Measurements from ENCODE around the gene HELQ. TPM values are rescaled to one million over a fixed set of nuclear protein-coding genes. Genes with fewer than 3 reads are reported as not detected.

The HELQ gene
- total and polyA plus RNA-seq, 4 donors, result 5.2 to 22.0 (median 12.9) TPM

DNA sequence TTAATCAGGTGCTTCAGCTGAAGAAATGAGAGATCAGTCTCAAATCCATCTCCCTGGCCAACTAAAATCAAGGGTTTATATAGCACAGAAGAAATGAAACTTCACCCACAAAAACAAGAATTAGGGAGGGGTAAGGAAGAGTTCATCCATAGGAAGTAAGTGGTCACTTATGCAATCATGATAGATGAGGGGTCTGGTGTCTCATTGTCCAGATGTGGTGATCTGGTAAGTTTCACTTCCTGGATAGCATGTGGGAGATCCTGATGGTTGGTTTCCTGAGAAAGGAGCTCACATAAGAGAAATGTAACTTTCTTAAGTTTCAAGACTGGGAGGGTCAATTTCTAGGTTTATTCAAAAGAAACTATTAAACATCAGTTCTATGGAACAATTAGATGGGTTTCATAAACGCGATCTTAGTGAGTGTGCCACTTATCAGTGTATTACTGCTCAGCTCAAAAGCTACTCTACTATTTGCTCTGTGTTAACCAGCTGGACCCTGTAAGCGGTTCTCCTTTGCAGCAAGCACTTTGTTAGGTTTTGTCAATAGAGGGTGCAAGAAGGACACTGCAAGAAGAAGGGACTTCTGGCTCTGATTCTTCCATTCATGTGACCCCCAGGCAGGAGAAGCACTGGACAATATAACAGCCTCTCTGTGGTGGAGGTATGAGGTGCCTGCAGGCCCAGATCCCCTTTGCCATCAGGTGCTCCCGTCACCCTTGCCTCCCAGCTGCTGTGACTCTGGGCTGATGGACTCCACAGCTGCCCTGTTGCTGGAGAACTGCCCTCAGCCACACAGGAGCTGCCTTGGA lies 85.6 kb downstream of the HELQ start:
- H3K27me3 ChIP-seq (ENCODE audit: control insufficient read depth in 3 of 3, insufficient read depth in 3 of 3, low read length in 2 of 3), result no peaks in the 10 kb centered on the region
- 65 to 67% methylated on average over 4 of the region's 4 CpGs for WGBS, 2 donors
- H3K4me1 ChIP-seq (ENCODE audit: control insufficient read depth in 5 of 5, insufficient read depth in 5 of 5, low read length in 5 of 5), result no peaks in the 10 kb centered on the region
- no peaks in the 10 kb centered on the region for H3K36me3 ChIP-seq (ENCODE audit: control insufficient read depth in 4 of 4, insufficient read depth in 4 of 4, low read length in 4 of 4)
- no peak overlapping the region for H3K27ac ChIP-seq (ENCODE audit: low read depth in 1 of 2, low read length in 1 of 2)
- DNase-seq, result peak in 2 of 3 donors; percentile 9 to 15
- H3K9ac ChIP-seq (ENCODE audit: insufficient read depth in 1 of 2, low read length in 2 of 2), result no peak overlapping the region
- TF ChIP-seq, protein P1, sequence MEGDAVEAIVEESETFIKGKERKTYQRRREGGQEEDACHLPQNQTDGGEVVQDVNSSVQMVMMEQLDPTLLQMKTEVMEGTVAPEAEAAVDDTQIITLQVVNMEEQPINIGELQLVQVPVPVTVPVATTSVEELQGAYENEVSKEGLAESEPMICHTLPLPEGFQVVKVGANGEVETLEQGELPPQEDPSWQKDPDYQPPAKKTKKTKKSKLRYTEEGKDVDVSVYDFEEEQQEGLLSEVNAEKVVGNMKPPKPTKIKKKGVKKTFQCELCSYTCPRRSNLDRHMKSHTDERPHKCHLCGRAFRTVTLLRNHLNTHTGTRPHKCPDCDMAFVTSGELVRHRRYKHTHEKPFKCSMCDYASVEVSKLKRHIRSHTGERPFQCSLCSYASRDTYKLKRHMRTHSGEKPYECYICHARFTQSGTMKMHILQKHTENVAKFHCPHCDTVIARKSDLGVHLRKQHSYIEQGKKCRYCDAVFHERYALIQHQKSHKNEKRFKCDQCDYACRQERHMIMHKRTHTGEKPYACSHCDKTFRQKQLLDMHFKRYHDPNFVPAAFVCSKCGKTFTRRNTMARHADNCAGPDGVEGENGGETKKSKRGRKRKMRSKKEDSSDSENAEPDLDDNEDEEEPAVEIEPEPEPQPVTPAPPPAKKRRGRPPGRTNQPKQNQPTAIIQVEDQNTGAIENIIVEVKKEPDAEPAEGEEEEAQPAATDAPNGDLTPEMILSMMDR (IDR thresholded peaks at IDR 0.05; ENCODE audit: control extremely low read depth, extremely low read depth), result no peak
- no peak overlapping the region for H3K4me3 ChIP-seq
- ATAC-seq (ENCODE audit: insufficient read depth, low FRiP score), result no peak
- H3K9me3 ChIP-seq (ENCODE audit: control insufficient read depth in 4 of 4, insufficient read depth in 3 of 4, low read length in 3 of 4), result peaks cover 0 to 1% (median 0%) of the 10 kb centered on the region in 4 donors

DNA sequence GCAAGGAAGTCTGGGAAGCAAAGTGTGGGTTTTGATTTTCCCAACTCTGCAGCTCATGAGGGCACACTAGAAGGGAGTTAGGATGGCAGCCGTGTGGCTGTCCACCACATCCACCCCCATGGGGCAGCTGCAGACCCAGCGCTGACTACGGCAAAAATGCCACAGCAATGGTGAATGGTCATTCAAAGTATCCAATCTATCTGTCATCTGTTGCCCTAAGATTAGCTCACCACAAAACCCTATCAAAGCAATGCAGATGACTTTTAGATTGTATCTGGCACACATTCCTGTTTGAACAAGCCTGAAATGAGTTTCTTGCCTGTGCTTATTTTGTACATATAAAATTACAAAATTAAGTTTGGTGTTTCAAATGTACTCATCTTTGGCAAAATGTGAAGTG lies 91.3 kb downstream of the HELQ start:
- no peak overlapping the region for H3K4me3 ChIP-seq
- no peak overlapping the region for H3K9ac ChIP-seq (ENCODE audit: insufficient read depth in 1 of 2, low read length in 2 of 2)
- no peaks in the 10 kb centered on the region for H3K36me3 ChIP-seq (ENCODE audit: control insufficient read depth in 4 of 4, insufficient read depth in 4 of 4, low read length in 4 of 4)
- no peak for ATAC-seq (ENCODE audit: insufficient read depth, low FRiP score)
- H3K27me3 ChIP-seq (ENCODE audit: control insufficient read depth in 3 of 3, insufficient read depth in 3 of 3, low read length in 2 of 3), result no peaks in the 10 kb centered on the region
- H3K9me3 ChIP-seq (ENCODE audit: control insufficient read depth in 4 of 4, insufficient read depth in 3 of 4, low read length in 3 of 4), result peaks cover 0 to 1% (median 0%) of the 10 kb centered on the region in 4 donors
- TF ChIP-seq, protein P1 (IDR thresholded peaks at IDR 0.05; ENCODE audit: control extremely low read depth, extremely low read depth), result no peak
- no peak for DNase-seq
- H3K4me1 ChIP-seq (ENCODE audit: control insufficient read depth in 5 of 5, insufficient read depth in 5 of 5, low read length in 5 of 5), result no peaks in the 10 kb centered on the region
- H3K27ac ChIP-seq (ENCODE audit: low read depth in 1 of 2, low read length in 1 of 2), result no peak overlapping the region
- 32 to 71% methylated on average over 3 of the region's 3 CpGs for WGBS, 2 donors

GRCh38 chr4:83362492-83363329 lies 92.9 kb downstream of the HELQ start:
- TF ChIP-seq, protein P1 (IDR thresholded peaks at IDR 0.05; ENCODE audit: control extremely low read depth, extremely low read depth), result no peak
- ATAC-seq (ENCODE audit: insufficient read depth, low FRiP score) (no peak), DNase-seq (peak in 2 of 3 donors; percentile 19 to 26)
- no peak overlapping the region for H3K4me3 ChIP-seq
- H3K4me1 ChIP-seq (ENCODE audit: control insufficient read depth in 5 of 5, insufficient read depth in 5 of 5, low read length in 5 of 5), result no peaks in the 10 kb centered on the region
- 85% methylated on average over 9 of the region's 9 CpGs for WGBS, 2 donors
- H3K27me3 ChIP-seq (ENCODE audit: control insufficient read depth in 3 of 3, insufficient read depth in 3 of 3, low read length in 2 of 3), result no peaks in the 10 kb centered on the region
- H3K36me3 ChIP-seq (ENCODE audit: control insufficient read depth in 4 of 4, insufficient read depth in 4 of 4, low read length in 4 of 4), result no peaks in the 10 kb centered on the region
- peaks cover 0 to 1% (median 0%) of the 10 kb centered on the region in 4 donors for H3K9me3 ChIP-seq (ENCODE audit: control insufficient read depth in 4 of 4, insufficient read depth in 3 of 4, low read length in 3 of 4)
- no peak overlapping the region for H3K27ac ChIP-seq (ENCODE audit: low read depth in 1 of 2, low read length in 1 of 2)
- H3K9ac ChIP-seq (ENCODE audit: insufficient read depth in 1 of 2, low read length in 2 of 2), result no peak overlapping the region

Data from lung (tissue), 12 donors.